Measurements from ENCODE around the gene PICK1. TPM values are rescaled to one million over a fixed set of nuclear protein-coding genes. Genes with fewer than 3 reads are reported as not detected.

PICK1 gene
- total RNA-seq, 2 experiments from 2014 or later: 13.9 to 14.9 TPM

DNA sequence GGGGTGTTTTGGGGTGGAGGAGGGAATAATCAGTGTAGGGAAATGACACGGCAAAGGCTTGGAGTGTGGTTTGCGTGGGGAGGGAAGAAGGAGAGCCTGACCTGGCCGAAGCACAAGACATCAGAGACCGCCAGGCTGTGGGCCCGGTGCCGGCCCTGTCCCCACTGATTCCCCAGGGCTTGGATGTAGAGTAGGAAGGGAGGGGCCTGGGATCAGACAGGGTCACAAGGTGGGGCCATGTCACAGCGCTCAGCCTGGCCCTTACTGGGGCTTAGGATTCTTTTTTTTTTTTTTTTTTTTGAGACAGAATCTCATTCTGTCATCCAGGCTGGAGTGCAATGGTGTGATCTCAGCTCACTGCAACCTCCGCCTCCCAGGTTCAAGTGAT is 9.8 kb downstream of the PICK1 start:
- DNase-seq: no peak
- intact Hi-C loops (cut with micrococcal nuclease): no loop called here

GRCh38 chr22:38067761-38068360 is 10.7 kb downstream of the PICK1 start:
- DNase-seq (no peak), ATAC-seq (no peak)
- Mint-ChIP-seq H3K4me1 (ENCODE audit: low read depth) (no peaks in the 10 kb centered on the region), H3K36me3 (ENCODE audit: low read depth) (peaks cover 8% of the 10 kb centered on the region), H3K27me3 (no peaks in the 10 kb centered on the region), H3K9me3 (no peaks in the 10 kb centered on the region), H3K4me3 (no peak overlapping the region), H3K27ac (no peak overlapping the region)
- CTCF ChIA-PET: interaction anchor here (1.0 to 4.1 kb wide), 2 partner anchors 14 to 16 kb away, joined by 3 to 25 read pairs; no protein-coding TSS in a partner anchor
- POLR2A ChIA-PET: no interaction called here
- TF ChIP-seq, protein P1, sequence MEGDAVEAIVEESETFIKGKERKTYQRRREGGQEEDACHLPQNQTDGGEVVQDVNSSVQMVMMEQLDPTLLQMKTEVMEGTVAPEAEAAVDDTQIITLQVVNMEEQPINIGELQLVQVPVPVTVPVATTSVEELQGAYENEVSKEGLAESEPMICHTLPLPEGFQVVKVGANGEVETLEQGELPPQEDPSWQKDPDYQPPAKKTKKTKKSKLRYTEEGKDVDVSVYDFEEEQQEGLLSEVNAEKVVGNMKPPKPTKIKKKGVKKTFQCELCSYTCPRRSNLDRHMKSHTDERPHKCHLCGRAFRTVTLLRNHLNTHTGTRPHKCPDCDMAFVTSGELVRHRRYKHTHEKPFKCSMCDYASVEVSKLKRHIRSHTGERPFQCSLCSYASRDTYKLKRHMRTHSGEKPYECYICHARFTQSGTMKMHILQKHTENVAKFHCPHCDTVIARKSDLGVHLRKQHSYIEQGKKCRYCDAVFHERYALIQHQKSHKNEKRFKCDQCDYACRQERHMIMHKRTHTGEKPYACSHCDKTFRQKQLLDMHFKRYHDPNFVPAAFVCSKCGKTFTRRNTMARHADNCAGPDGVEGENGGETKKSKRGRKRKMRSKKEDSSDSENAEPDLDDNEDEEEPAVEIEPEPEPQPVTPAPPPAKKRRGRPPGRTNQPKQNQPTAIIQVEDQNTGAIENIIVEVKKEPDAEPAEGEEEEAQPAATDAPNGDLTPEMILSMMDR (IDR thresholded peaks at IDR 0.05): no peak
- intact Hi-C loops (cut with micrococcal nuclease): no loop called here

More for the DNA sequence above, 9.8 kb downstream of the PICK1 start:
- ChIA-PET POLR2A (no interaction called here), CTCF (interaction anchor here (1.0 to 4.1 kb wide), 2 partner anchors 13 to 15 kb away, joined by 3 to 25 read pairs; no protein-coding TSS in a partner anchor)
- Mint-ChIP-seq H3K4me3 (no peak overlapping the region), H3K36me3 (ENCODE audit: low read depth) (peaks cover 11% of the 10 kb centered on the region), H3K27me3 (no peaks in the 10 kb centered on the region), H3K27ac (no peak overlapping the region), H3K4me1 (ENCODE audit: low read depth) (no peaks in the 10 kb centered on the region), H3K9me3 (no peaks in the 10 kb centered on the region)
- no peak for ATAC-seq
- TF ChIP-seq, protein P1 (IDR thresholded peaks at IDR 0.05): no peak

- H3K36me3 Mint-ChIP-seq (ENCODE audit: low read depth): peaks cover 11% of the 10 kb centered on the region
- H3K4me1 Mint-ChIP-seq (ENCODE audit: low read depth): no peaks in the 10 kb centered on the region
- ChIA-PET CTCF (interaction anchor here (1.4 to 4.1 kb wide), 2 partner anchors 15 to 17 kb away, joined by 4 to 25 read pairs; no protein-coding TSS in a partner anchor), POLR2A (no interaction called here)
- intact Hi-C loops (cut with micrococcal nuclease): no loop called here
- DNase-seq (no peak), ATAC-seq (no peak)
- no peak overlapping the region for H3K4me3 Mint-ChIP-seq
- no peaks in the 10 kb centered on the region for H3K27me3 Mint-ChIP-seq
- TF ChIP-seq, protein P1 (IDR thresholded peaks at IDR 0.05): no peak
- no peak overlapping the region for H3K27ac Mint-ChIP-seq
- H3K9me3 Mint-ChIP-seq: no peaks in the 10 kb centered on the region
These were observed 11.6 kb downstream of the PICK1 start for GRCh38 chr22:38068641-38069371.

GRCh38 chr22:38069372-38070249 is 12.4 kb downstream of the PICK1 start:
- POLR2A ChIA-PET: no interaction called here
- TF ChIP-seq, protein P1 (IDR thresholded peaks at IDR 0.05): no peak
- H3K9me3 Mint-ChIP-seq: no peaks in the 10 kb centered on the region
- no peak for DNase-seq
- CTCF ChIA-PET: interaction anchor here (0.7 to 4.1 kb wide), 4 partner anchors 16 to 43 kb away, joined by 3 to 25 read pairs (median 4); no protein-coding TSS in a partner anchor
- H3K4me1 Mint-ChIP-seq (ENCODE audit: low read depth): no peaks in the 10 kb centered on the region
- H3K27me3 Mint-ChIP-seq: no peaks in the 10 kb centered on the region
- H3K4me3 Mint-ChIP-seq: no peak overlapping the region
- ATAC-seq: no peak
- H3K36me3 Mint-ChIP-seq (ENCODE audit: low read depth): peaks cover 11% of the 10 kb centered on the region
- H3K27ac Mint-ChIP-seq: no peak overlapping the region
- intact Hi-C loops (cut with micrococcal nuclease): no loop called here
